ENCODE data around the gene DPF3.

DPF3 gene

DNA sequence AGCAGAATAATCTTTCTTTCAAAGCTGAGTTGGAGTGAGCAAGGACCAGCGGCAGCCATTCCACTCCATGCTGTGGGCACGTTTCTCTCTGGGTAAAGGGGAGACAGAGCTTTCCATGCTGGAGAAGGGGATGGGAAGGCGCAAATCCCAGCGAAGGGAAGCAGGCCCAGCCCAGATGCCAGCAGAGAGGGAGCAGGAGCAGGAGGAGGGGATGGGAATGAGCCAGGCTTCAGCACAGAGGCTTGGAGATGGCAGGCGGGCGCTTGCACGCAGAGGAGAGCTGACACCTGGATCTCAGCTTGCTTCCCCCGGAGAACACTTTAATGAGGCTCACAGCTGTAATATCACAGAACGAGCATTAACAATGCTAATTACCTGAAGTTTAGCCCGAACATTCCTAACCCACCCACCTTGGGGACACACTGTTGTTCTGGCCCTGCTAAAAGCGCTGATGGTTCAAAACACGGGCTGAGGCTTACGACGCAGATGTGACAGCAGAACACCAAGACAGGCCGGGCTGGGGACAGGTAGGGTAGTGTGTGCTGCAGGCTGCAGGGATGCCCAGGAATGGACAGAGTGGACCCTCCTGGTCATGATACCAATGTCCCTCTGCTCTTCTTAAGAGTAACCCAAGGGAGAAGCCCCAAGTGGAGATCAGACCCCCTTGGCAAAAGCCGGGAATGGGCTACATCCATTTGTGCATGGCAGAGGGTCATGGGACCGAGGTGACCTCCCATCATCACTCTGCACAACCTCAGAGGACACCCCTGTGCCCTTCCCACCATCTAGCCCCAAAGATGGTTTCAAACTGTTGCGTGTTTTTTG is 288.6 kb downstream of the DPF3 start:
- Histone ChIP-seq H3K4me1 (ENCODE audit: control insufficient read depth, insufficient read depth, low read length) (peaks cover 17% of the 10 kb centered on the region; the same call in 1 of the 2 replicates), H3K27ac (ENCODE audit: low read depth, low read length) (no peak overlapping the region), H3K4me3 (ENCODE audit: low read depth, low read length) (no peak overlapping the region), H3K9me3 (ENCODE audit: control insufficient read depth, insufficient read depth, low read depth, low read length) (no peaks in the 10 kb centered on the region), H3K9ac (ENCODE audit: low read length) (no peak overlapping the region), H3K36me3 (ENCODE audit: control insufficient read depth, insufficient read depth, low read length) (no peaks in the 10 kb centered on the region), H3K27me3 (ENCODE audit: control insufficient read depth, insufficient read depth, low read length) (no peaks in the 10 kb centered on the region)

DNA sequence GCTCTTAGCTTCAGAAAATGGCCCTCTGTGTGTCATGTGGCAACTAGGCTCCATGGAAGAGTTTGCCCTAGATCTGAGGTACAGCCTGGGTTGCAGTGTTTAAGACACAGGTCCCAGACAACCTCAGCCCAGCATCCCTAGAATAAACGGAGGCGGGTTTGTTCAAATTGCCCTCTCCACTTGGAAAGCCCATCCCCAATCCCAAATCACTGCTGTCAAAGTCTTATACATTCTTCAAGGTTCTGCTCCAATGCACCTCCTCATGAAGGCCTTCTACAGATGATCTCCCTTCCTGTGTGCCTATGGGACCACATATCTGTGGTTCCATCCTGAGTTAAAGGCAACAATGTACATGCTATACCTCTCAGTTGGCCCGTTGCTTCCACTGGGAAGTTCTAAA is 289.8 kb downstream of the DPF3 start:
- Histone ChIP-seq H3K4me3 (ENCODE audit: low read depth, low read length) (no peak overlapping the region), H3K36me3 (ENCODE audit: control insufficient read depth, insufficient read depth, low read length) (no peaks in the 10 kb centered on the region), H3K9me3 (ENCODE audit: control insufficient read depth, insufficient read depth, low read depth, low read length) (no peaks in the 10 kb centered on the region), H3K27me3 (ENCODE audit: control insufficient read depth, insufficient read depth, low read length) (no peaks in the 10 kb centered on the region), H3K9ac (ENCODE audit: low read length) (no peak overlapping the region), H3K27ac (ENCODE audit: low read depth, low read length) (no peak overlapping the region), H3K4me1 (ENCODE audit: control insufficient read depth, insufficient read depth, low read length) (peaks cover 26% of the 10 kb centered on the region; the same call in 1 of the 2 replicates)

DNA sequence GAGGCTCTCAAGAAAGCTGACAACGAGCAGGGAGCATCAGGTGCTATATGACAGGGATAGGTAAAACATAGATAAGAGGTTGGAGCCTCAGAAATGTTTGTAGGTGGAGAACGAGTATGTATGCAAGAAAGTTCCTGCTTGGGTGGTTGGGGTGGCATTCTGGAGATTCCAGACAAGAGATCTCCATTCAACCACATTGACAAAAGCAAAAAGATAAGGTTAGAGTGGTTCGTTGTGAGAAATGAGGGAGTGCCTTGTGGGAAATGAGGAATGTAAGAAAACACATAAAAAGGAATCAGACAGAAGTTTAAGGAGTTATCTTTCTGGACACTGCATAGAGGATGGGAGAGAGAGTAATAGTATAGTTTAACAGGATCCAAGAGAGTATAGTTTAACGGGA is 290.3 kb downstream of the DPF3 start:
- Histone ChIP-seq H3K4me1 (ENCODE audit: control insufficient read depth, insufficient read depth, low read length) (peaks cover 24% of the 10 kb centered on the region; the same call in 1 of the 2 replicates), H3K27me3 (ENCODE audit: control insufficient read depth, insufficient read depth, low read length) (no peaks in the 10 kb centered on the region), H3K9ac (ENCODE audit: low read length) (no peak overlapping the region), H3K9me3 (ENCODE audit: control insufficient read depth, insufficient read depth, low read depth, low read length) (no peaks in the 10 kb centered on the region), H3K4me3 (ENCODE audit: low read depth, low read length) (no peak overlapping the region), H3K27ac (ENCODE audit: low read depth, low read length) (no peak overlapping the region), H3K36me3 (ENCODE audit: control insufficient read depth, insufficient read depth, low read length) (no peaks in the 10 kb centered on the region)

DNA sequence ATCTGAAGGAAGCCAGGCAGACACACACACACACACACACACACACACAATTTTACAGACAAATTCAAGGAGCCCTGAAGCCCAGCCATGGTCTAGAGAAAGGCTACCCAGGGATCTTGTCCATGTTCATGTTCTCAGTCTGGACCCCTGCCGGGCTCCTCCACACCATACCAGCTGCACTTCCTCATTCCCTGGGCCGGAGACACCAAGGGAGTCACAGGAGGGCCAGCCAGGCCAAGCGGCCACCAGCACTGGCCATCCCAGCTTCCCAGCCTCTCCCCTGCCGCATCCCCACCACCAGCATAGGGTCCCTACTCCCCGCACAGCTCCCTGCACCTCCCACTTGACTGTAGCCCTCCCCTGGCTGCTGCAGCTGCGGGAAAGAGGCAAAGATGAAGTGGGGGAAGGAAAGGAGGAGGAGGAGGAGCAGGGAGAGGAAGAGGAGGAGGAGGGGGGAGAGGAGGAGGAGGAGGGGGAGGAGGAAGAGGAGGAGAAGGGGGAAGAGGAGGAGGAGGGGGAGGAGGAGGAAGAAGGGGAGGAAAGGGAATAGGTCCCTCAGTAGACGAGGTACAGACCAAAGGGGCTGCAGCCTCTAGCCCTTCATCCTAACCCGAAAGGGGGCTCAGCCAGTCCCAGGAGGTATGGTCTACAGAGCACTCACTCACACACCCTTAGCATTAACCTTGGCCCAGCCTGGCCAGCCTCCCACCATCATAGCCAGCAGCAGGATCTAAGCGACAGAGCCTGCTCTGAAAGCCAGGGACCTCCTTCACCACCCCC is 293.2 kb downstream of the DPF3 start:
- Histone ChIP-seq H3K27ac (ENCODE audit: low read depth, low read length) (no peak overlapping the region), H3K4me1 (ENCODE audit: control insufficient read depth, insufficient read depth, low read length) (peaks cover 17% of the 10 kb centered on the region; the same call in 1 of the 2 replicates), H3K36me3 (ENCODE audit: control insufficient read depth, insufficient read depth, low read length) (no peaks in the 10 kb centered on the region), H3K9ac (ENCODE audit: low read length) (no peak overlapping the region), H3K9me3 (ENCODE audit: control insufficient read depth, insufficient read depth, low read depth, low read length) (no peaks in the 10 kb centered on the region), H3K4me3 (ENCODE audit: low read depth, low read length) (no peak overlapping the region), H3K27me3 (ENCODE audit: control insufficient read depth, insufficient read depth, low read length) (no peaks in the 10 kb centered on the region)

DNA sequence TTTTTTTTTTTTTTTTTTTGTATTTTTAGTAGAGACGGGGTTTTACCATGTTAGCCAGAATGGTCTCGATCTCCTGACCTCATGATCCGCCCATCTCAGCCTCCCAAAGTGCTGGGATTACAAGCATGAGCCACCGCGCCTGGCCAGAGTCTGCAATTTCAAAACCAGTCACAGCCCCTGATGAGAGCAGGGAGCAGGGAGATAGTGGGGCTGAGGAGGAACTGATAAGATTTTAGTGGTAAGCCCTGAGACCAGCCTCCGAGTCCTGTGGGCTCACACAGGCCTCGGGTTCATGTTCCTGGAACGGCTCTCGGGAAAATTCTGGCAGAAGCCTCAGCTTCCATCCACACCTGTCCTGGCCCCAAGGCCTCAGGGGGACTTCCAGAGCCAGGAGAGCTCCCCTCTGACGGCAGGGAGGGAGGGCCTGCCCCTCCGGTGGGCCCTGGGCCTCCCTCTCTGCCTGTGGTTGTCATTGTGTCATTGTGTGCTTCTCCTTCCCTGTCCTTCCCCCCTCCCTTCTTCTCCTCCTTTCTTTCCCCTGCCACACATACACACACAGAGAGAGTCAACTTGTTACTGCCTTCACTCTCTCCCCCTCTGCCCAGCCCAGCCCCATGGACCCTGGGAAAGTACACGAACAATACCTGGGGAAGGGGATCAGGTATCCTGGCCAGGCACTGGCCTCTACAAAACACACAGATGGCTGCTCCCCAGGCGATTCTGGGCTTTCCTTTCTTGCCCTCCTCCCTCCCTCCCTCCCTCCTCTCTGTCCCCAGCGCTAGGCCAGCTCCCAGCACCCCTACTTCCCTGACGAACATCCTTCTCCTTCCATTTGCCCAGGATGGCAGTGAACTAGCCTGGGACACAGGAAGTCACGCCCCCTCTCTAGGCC is 294.1 kb downstream of the DPF3 start:
- Histone ChIP-seq H3K27ac (ENCODE audit: low read depth, low read length) (no peak overlapping the region), H3K27me3 (ENCODE audit: control insufficient read depth, insufficient read depth, low read length) (no peaks in the 10 kb centered on the region), H3K9ac (ENCODE audit: low read length) (no peak overlapping the region)

DNA sequence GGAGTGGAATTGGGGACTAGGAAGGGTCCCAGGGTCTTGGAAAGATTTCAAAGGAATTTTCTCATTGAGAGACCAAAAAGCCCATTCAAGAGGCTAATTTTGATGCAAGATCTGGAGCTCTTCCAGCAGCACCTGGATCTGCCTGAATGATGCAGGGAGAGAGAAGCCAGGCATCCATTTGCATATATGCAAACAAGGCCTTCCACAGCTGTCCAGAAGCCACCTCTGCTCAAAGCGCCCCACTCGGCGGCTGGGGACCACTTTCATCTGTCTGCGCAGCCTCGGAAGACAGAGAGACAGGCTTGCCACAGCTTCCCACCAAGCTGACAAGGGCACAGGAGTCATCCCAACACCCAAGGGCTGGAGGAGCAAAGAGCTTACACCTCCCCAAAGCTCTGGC is 295.6 kb downstream of the DPF3 start:
- Histone ChIP-seq H3K27me3 (ENCODE audit: control insufficient read depth, insufficient read depth, low read length) (no peaks in the 10 kb centered on the region), H3K9ac (ENCODE audit: low read length) (no peak overlapping the region)

More for the DNA sequence above, 294.1 kb downstream of the DPF3 start:
- Histone ChIP-seq H3K36me3 (ENCODE audit: control insufficient read depth, insufficient read depth, low read length) (no peaks in the 10 kb centered on the region), H3K4me1 (ENCODE audit: control insufficient read depth, insufficient read depth, low read length) (peaks cover 17% of the 10 kb centered on the region; the same call in 1 of the 2 replicates), H3K4me3 (ENCODE audit: low read depth, low read length) (no peak overlapping the region), H3K9me3 (ENCODE audit: control insufficient read depth, insufficient read depth, low read depth, low read length) (no peaks in the 10 kb centered on the region)

DNA sequence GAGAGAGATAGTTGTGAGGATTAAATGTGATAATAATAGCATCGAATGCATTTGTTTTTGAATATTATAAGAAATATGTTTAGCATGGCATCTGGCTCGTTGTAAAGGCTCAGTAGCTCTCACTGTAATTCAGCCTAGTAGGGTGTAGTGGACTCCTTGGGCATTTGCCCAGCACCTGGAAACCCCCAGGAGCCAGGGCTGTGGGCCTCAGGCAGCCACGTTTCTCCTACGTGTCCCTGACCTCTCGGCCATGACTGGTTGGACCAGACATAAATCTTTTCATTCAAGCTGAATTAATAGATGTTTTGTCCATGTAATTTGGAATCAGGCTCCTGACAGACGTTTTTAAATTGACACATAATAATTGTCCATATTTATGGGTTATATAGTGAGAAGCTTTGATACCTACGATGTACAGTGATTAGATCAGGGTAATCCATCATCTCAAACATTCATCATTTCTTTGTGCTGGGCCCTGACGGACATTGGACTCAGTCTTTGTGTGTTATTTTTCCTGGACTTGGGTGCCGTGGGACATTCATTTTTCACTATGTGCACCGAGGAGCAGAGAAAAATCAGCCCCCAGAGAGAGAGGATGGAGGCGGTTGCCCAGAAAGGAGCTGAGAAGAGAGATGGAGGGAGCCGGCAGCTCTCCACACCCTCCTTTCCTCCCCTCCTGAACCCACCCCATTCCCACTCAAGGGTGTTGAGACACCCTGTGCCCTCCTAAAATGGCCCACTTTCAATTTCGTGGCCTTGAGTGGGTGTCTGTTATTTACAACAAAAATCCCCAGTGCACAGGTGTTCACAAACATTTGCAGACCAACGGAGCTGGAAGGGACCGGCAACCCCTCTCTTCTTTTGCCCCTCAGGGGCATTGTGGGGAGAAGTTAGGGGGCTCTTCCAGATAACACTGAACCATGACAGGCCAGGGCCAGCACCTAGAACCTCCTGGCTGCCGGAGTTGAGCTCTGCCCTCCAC is 296.4 kb downstream of the DPF3 start:
- Histone ChIP-seq H3K27me3 (ENCODE audit: control insufficient read depth, insufficient read depth, low read length) (no peaks in the 10 kb centered on the region), H3K4me3 (ENCODE audit: low read depth, low read length) (no peak overlapping the region)

More for the DNA sequence above, 295.6 kb downstream of the DPF3 start:
- H3K4me3 ChIP-seq (ENCODE audit: low read depth, low read length) = no peak overlapping the region
- peaks cover 17% of the 10 kb centered on the region; the same call in 1 of the 2 replicates for H3K4me1 ChIP-seq (ENCODE audit: control insufficient read depth, insufficient read depth, low read length)
- no peaks in the 10 kb centered on the region for H3K9me3 ChIP-seq (ENCODE audit: control insufficient read depth, insufficient read depth, low read depth, low read length)
- no peak overlapping the region for H3K27ac ChIP-seq (ENCODE audit: low read depth, low read length)
- H3K36me3 ChIP-seq (ENCODE audit: control insufficient read depth, insufficient read depth, low read length) = no peaks in the 10 kb centered on the region

DNA sequence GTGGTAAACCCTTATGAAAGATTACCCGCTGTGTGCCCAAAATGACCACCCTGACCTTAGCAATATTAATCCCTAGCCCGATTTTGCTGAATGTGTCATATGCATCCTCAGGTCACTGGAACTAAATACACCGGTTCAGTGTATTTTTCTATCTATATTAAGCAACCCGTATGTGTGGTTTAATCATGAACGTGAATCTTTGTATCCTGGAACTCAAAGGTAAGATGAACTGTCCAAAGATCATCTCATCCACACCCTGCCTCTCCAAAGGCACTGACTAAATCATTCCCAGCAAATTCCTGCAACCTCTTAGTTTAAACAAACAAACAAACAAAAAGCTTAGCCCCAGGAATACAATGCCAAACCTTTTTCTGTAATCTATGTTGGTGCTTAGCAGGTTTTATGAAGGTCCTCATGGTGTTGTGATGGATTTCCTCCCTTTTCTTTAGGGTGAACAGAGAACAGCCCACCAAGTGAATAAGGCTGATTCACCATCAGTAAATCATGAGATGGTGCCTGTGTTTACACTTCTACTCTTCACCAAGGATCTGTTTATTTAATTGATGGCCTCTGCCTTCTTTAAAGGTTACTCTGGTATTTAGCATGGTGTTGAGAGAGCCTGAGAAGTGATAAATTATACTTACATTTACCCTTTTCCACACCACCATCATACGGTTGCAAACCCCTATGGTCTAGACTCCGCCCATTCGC is 298.6 kb downstream of the DPF3 start:
- H3K9me3 ChIP-seq (ENCODE audit: control insufficient read depth, insufficient read depth, low read depth, low read length) = no peaks in the 10 kb centered on the region
- peaks cover 8% of the 10 kb centered on the region; the same call in 1 of the 2 replicates for H3K4me1 ChIP-seq (ENCODE audit: control insufficient read depth, insufficient read depth, low read length)
- no peak overlapping the region for H3K27ac ChIP-seq (ENCODE audit: low read depth, low read length)
- no peak overlapping the region for H3K4me3 ChIP-seq (ENCODE audit: low read depth, low read length)
- H3K36me3 ChIP-seq (ENCODE audit: control insufficient read depth, insufficient read depth, low read length) = no peaks in the 10 kb centered on the region
- no peaks in the 10 kb centered on the region for H3K27me3 ChIP-seq (ENCODE audit: control insufficient read depth, insufficient read depth, low read length)
- no peak overlapping the region for H3K9ac ChIP-seq (ENCODE audit: low read length)

More for the DNA sequence above, 296.4 kb downstream of the DPF3 start:
- Histone ChIP-seq H3K4me1 (ENCODE audit: control insufficient read depth, insufficient read depth, low read length) (peaks cover 17% of the 10 kb centered on the region; the same call in 1 of the 2 replicates), H3K27ac (ENCODE audit: low read depth, low read length) (no peak overlapping the region), H3K9ac (ENCODE audit: low read length) (no peak overlapping the region), H3K36me3 (ENCODE audit: control insufficient read depth, insufficient read depth, low read length) (no peaks in the 10 kb centered on the region), H3K9me3 (ENCODE audit: control insufficient read depth, insufficient read depth, low read depth, low read length) (no peaks in the 10 kb centered on the region)

DNA sequence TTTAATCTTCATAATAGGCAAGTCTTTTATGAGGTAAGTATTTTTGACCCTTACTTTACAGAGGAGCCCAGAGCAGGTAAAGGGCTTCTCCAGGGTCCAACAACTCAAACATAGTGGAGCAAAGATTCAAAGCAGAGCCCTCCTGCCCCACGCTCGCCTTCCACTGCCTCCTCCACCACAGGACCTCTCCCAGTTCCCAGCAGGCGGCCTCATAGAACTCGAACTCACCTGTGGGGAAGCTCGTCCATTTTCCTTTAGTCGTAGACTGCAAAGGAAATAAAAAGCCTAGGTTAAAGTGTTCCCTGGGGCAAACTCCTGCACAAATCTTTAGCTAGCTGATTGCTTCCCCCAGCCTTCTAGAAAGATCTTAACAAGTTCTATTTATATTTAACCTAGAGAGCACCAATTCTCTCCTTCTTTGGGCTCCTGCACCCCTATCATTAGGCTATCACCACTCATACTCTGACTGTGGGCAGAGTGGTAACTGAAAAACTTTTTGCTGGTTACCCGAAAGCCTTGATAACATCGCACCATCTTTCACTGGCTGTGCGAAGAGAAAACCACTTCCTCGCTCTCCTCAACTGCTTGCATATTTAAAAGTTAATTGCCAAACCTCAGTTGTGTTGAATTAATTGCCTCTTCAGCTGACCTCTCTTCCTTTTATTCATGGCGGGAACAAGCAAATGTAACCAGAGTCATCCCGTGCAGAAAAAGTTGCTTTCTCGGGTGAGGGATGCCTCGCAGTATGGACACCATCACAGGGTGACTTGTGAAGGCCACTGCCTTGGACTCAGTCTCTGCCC is 299.6 kb downstream of the DPF3 start:
- no peak overlapping the region for H3K27ac ChIP-seq (ENCODE audit: low read depth, low read length)
- no peaks in the 10 kb centered on the region for H3K4me1 ChIP-seq (ENCODE audit: control insufficient read depth, insufficient read depth, low read length)
- H3K27me3 ChIP-seq (ENCODE audit: control insufficient read depth, insufficient read depth, low read length) = no peaks in the 10 kb centered on the region
- H3K9me3 ChIP-seq (ENCODE audit: control insufficient read depth, insufficient read depth, low read depth, low read length) = no peaks in the 10 kb centered on the region
- H3K9ac ChIP-seq (ENCODE audit: low read length) = no peak overlapping the region
- H3K4me3 ChIP-seq (ENCODE audit: low read depth, low read length) = no peak overlapping the region
- H3K36me3 ChIP-seq (ENCODE audit: control insufficient read depth, insufficient read depth, low read length) = no peaks in the 10 kb centered on the region
